Measurements from ENCODE around the gene LPGAT1.
"Not testable (repeated sequence)": the region's sequence is repeated elsewhere in the genome, so short reads cannot be mapped to it uniquely, and the experiment has no call there.

LPGAT1 gene, protein sequence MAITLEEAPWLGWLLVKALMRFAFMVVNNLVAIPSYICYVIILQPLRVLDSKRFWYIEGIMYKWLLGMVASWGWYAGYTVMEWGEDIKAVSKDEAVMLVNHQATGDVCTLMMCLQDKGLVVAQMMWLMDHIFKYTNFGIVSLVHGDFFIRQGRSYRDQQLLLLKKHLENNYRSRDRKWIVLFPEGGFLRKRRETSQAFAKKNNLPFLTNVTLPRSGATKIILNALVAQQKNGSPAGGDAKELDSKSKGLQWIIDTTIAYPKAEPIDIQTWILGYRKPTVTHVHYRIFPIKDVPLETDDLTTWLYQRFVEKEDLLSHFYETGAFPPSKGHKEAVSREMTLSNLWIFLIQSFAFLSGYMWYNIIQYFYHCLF

DNA sequence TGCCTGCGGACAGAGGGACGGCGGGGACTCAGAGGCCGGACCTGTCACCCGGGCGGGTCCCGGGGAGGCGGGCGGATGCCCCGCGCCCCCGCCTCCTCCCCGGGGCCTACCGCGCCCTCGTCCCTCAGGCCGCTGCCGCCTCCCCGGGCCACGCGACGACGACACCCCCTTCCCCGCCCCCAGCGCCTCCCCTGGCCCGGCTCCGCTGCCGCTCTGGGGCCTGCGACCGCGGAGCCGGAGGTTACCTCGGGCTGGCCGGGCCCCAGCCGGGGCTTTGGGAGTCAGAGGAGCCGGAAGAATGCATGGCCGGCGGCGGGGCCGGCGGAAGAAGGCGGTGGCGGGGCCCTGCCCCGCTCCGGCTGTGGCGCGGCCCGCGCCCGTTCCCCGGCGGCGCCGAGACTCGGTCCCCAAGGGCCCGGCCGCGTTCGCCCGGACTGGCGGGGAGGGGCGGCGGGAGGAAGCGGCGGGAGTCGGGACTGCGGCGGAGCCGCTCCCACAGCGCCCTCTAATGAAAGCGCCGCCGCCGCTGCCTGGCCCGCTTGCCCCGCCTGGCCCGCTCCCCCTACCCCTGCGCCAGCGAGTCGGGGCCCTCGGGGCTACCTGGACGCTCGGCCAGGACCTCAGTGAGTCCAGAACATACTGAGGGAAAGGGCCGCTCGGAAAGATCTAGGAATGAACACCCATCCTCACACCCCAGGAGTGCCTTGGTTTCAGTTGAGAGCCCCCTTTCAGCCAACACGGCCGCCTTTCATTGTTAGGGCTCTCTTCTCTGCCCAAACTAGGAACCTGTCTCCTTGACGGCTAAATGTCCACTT lies at the start of gene LPGAT1:
Gene LPGAT1 (minus strand): TSS at position 436 of the 815 bp plus-strand sequence. CDS start 1,467 bp downstream, outside the sequence.
- peak; percentile 79 for DNase-seq

DNA sequence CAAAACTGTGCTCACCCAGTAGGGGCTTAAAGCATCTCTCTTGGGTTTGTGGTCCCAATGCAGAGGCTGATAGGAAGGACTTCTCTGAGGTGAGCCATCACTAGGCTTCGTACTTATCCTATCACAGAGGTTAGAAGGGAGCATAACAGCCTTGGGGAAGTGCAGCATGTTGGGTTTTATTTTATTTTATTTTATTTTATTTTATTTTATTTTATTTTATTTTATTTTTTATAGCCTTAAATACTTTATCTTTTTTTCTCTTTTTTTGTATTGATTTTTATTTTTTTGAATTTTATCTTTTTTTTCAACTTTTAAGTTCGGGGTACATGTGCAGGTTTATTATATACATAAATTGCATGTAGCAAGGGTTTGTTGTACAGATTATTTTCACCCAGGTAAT lies 48.9 kb upstream of the LPGAT1 start:
- DNase-seq = no peak

DNA sequence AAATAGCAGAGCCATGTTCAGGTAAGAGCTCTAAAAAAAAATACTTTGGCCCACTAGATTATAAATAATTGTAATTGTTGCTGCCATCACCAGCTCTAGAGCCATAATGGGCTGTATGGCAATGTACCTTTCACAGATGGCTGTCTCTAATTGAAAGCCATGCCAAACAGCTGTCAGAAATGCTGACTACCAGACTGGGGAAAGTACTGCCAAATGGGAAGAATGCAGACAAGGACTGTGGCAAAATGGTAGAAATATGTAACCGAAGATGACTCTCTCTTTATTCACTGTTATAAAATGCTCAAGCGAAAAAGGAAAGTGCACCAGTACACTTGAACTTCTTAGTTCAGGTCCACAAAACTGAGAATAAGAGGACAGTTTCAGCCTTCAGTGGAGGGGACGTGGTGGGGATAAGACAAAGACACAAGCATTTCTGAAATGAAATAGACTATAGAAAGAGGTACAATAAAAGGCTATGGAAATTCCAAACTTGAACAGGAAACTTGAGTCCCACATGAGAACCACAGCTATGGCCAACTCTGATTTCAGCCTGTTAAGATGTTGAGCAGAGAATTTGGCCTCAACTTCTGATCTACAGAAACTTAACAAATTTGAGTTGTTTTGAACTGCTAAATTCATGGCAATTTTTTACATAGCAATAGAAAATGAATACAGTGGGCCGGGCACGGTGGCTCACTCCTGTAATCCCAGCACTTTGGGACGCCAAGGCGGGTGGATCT lies 46.5 kb upstream of the LPGAT1 start:
- DNase-seq = no peak

DNA sequence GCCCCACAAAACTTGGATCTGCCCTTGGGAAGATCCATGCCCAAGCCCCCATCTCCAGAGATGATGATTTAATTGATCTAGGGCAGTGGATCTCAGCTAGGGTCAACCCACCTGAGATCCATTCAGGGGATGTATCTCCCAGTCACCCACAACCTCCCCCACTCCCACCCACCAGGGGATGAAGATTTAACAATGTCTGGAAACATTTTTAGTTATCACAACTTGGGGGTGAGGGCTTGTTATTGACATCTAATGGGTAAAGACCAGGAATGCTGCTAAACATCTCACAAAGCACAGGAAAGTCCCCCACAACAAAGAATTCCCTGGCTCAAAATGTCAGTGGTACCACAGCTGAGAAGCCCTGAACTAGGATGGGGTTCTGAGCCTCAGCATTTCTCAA lies 45.0 kb upstream of the LPGAT1 start:
- no peak for DNase-seq

DNA sequence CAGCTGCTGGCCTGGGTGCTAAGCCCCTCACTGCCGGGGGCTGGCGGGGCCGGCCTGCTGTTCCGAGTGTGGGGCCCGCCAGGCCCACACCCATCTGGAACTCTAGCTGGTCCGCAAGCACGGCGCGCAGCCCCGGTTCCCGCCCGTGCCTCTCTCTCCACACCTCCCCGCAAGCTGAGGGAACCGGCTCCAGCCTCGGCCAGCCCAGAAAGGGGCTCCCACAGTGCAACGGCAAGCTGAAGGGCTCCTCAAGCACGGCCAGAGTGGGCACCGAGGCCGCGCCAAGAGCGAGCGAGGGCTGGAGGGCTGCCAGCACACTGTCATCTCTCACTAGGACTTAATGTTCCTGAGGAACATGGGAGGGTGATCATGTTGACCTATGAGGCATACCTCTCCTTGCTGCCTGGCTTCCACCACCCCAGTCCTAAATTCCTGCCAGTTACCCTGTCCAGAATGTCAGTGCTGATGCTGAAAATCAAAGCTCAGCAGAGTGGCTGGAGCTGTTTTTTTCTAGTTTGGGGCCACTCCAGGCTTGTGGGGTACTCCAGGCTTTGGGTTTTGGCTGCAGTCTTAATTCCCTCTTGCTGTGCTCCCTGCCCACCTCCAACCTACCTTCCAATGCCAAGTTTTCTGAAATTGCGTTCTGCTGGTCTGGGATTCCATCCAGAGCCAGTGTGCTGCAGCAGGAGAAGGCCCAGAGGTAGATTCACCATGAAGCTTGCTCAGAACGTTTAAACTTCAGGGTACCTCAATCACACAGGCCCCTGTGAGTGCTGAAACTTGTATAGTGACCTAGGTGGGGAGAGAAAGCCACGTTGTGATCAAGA lies 44.2 kb upstream of the LPGAT1 start:
- DNase-seq = no peak

DNA sequence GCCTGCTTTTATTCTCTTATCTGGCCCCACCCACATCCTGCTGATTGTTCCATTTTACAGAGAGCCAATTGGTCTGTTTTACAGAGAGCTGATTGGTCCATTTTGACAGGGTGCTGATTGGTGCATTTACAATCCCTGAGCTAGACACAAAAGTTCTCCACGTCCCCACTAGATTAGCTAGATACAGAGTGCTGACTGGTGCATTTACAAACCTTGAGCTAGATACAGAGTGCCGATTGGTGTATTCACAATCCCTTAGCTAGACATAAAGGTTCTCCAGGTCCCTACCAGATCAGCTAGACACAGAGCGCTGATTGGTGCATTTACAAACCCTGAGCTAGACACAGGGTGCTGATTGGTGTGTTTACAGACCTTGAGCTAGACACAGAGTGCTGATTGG lies 43.2 kb upstream of the LPGAT1 start:
- DNase-seq = not testable (repeated sequence)

DNA sequence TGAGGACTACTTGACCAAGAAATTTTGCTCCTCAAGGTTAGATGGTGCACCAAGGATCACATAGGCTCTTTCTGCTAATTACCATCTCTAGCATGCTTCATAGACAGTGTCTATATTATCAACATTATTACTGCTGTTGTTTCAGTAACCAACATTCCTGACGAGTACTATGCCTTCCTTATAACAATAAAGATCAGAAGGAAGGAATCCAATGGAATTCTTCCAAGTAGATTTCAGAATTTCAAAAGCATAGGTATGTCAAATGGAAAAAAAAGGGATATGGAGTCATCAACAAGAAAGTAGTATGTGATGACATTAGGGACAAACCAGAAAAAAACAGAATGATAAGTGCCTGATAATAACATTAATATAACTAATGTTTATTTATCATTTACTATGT lies 39.6 kb upstream of the LPGAT1 start:
- no peak for DNase-seq

DNA sequence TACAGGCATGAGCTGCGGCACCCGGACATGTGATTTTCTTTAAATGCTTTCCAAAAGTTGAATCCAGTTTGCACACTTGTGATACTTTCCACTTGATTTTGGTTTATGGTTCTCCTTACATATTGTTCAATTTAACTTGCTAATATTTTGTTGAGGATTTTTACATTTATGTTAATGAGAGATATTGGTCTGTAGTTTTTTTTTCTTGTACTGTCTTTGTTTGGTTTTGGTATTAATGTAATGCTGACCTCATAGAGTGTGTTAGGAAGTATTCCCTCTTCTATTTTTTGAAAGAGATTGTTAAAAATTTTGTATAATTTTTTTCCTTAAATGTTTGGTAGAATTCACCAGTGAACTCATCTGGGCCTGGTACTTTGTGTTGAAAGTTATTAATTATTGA lies 34.6 kb upstream of the LPGAT1 start:
- DNase-seq = no peak

DNA sequence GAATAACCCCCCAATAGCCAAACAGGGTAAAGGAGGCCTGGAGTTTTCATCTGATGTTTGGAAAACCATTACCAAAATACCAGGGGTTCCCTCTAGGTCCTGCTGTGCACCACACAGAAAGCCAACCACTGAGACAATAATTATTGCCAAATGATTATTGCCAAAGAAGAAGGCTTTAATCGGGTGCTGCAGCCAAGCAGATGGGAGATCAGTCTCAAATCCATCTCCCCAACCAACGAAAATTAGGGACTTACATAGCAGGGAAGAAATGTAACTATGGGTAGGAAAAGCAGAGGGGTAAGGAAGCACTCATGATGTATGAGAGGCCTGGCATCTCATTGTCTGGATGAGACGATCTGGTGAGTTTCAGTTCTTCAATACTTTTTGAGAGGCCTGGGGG lies 28.8 kb upstream of the LPGAT1 start:
- DNase-seq = no peak

DNA sequence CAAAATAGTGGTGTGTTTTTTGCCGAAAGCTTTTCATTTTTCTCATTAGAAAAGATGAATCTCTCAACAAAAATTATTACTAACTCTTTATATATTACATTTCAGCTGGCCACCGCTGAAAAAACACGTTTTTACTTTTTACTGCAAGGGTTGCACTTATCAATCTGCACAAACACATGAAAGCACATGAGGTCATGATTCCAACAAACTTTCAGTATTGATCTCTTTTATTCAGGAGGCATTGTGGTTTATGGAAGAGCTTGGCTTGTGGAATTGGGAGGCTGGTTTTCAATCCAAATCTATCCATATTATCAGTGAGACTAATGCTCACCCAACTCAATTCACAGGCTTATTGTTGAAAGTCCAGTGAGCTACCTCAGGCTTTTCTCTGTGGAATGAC lies 20.6 kb upstream of the LPGAT1 start:
- no peak for DNase-seq

DNA sequence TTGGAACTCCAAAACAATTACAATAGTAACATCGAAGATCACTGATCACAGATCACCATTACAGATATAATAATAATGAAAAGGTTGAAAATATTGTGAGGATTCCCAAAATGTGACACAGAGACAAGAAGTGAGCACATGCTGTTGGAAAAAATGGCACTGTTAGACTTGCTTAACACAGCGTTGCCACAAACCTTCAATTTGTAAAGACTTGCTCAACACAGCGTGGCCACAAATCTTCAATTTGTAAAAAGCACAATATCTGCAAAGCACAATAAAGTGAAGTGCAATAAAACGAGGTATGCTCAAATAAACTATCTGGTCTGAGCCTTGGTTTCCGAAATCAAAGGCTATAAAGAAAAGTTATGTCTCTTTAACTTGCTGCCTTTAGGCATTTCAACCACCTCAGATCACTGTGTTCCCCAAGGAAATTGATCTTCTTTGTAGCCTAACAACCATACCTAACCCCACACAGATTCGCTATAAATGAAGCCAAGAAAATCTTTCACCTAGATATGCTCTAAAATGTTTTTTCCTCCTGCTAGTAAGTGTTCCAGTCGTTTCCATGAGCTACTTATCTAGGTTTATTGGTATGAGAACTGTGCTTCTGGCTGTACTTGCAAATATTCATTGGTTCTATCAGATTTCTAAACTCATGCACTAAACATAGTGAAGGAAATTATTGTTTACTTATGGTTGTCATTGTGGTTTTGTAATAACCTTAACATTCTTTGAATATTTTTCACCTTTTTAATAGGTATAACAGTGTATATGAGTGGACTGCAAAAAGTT lies 13.1 kb upstream of the LPGAT1 start:
- DNase-seq = no peak

DNA sequence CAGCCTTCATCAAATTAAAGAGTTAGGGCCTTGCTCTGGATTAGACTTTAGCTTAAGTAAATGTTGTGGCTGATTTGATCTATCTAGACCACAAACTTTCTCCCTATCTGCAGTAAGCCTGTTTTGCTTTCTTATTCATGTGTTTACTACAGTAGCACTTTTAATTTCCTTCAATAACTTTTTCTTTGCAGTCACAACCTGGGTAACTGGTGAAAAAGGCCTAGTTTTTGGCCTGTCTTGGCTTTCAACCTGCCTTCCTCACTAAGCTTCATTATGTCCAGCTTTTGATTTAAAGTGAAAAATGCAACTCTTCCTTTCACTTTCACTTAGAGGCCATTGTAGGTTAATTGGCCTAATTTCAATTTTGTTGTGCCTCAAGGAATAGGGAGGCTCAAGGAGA lies 12.5 kb upstream of the LPGAT1 start:
- DNase-seq = no peak

DNA sequence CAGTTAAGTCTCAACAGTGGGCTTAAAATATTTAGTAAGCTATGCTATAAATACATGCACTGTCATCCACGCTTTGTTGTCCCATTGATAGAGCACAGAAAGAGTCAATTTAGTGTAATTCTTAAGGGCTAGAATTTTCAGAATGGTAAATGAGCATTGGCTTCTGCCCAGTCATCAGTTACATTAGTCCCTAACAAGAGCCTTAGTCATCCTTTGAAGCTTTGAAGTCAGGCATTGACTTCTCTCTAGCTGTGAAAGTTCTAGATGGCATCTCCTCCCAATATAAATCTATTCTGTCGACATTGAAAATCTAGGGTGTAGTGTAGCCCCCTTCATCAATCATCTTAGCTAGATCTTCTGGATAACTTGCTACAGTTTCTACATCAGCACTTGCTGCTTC lies 12.0 kb upstream of the LPGAT1 start:
- no peak for DNase-seq

DNA sequence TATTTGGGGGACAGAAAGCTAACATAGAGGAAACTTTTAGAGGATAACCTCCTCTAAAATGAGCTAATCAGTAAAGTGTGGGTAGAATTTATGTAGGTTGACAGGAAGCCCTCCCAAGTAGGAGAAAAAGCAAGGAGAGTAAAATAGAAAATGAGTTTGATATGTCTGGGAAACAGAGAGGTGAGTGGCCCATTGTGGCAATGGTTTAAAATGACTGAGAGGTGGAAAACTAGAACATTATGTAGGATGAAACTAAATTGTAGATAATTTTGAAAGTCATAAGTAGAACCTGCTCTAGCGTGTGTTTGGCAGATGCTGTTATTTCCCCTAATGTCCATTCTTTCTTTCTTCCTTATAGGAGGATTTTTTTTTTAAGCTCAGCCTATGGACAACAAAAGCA lies 8.5 kb upstream of the LPGAT1 start:
- no peak for DNase-seq

DNA sequence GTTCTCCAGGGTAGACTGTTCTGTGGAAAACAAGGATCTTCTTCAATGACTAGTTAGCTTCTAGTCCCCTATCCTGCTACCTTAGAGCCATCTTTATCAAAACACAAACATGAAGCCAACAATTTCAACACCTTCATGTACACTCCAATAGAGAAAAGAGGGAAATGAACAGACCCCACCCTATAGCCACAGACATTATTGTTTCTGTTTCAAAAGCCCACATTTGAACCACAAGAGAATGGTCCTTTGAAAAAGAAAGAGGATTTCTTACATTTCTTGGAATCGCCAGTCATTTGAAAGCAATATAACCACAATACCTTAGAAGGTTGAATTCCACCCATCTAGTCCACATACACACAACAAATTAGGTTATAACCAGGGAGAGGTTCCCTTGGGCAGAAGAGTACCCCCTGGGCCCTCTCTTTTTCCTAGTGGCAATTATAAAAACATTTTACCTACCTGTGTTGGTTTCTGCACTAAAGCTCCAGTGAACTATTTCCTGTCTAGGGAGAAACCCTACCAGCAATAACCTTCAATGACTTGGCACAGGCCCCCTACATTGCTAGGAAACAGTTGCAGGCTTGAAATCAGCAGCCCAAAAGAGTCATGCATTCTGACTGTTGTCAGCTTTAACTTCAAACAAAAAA lies 2.7 kb upstream of the LPGAT1 start:
- no peak for DNase-seq

DNA sequence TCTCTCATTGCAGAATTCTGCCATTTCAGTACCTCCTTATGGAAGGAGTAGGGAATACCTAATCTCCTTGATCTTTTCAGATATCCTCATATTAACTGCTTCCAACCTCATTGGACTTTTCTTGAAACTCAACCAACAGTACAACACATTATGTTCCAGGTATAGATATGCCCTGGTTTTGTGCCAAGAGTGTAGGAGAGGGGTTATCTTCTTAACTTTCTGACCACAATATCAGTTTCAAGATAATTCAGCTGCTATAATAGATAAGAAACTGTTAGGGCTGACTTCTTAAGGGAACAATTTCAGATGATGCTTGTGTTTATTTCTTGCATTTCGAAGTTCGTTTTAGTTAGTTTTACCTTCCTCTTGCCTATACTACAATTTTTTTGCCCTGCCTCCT lies 2.1 kb upstream of the LPGAT1 start:
- DNase-seq = no peak

DNA sequence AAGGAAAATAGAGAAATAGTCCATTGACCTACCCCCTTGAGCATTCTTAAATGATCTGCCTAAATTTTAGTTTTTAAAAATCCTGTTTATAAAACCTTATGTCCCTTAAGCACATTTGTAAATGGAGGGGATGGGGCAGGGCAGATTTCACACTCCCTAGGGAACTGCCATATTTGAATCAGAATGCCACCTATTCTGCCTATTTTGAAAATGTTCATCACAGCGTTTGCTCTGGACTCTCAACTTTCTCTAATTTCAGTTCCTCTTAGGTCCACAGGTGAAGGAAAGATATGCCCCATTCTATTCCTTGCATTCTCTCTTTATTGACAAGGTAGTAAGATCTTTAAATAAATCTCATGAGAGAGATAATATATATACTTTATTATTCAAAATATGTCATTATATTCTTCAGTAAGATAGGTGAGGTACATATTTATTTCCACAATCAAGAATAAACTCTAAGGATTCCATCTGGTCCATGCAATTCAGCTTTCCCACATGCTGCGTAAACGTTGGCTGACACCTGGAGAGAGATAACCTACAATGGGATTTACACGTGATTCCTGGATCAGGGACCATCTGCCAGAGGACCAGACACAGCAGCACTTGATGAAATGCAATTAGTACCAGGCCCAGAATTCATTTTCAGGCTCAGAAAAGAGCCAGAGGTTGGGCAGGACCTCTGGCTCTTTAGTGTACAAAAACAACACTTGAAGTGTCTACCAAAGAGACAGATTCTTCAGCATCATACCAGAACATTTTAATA lies 1.2 kb upstream of the LPGAT1 start:
- peak; percentile 11 for DNase-seq

DNA sequence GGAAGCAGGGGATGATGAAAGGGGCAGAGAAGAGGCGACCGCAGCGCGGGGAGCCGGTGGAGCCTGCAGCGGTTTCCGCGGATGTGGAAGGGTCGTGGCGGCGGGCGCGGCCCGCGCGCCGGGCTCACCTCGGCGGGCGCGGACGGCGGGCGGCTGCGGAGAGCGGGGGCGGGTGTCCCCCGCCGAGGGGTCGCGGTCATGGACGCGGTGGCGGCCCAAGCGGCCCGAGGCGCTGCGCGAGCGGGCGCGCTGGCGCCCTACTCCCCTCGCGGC lies 572 bp downstream of the LPGAT1 start:
- DNase-seq = no peak

DNA sequence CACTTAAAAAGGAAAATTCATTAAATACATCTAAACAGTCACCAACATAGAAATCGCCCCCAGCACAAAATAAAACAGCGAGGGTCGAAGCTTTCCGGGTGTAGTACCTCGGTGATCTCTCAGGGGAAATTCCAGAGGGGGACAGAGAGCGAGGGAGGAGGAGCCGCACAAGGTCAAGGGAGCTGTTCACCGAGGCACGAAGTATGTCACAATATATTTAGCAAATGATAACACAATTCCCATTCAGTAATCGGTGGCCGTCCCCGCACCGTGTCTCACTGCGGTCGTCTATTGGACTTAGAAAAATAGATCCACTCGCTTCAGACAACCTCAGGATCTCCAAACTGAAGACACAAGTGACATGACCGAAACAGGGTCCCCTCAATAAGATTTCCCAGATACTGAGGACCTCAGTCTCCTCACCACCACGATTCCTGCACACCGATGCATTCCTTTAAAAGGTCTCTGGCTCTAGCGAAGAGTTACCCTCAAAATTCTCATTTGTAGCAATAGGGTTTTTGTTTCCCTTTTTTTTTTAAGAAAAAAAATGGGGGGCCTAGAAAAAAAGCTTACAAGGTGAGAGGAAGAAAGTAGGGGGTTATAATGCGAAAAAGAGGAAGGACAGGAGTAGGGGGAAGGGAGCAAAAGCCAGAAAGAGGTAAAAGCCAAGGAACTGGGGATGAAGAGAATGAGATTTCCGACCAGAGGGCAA lies 1.1 kb downstream of the LPGAT1 start:
- no peak for DNase-seq
